ENCODE data around the gene LRIG2.

- TF ChIP-seq EZH2 (IDR thresholded peaks at IDR 0.05; ENCODE audit: borderline replicate concordance, insufficient read depth, low read depth, low read length, poor library complexity, severe bottlenecking) (no peak), CTCF (IDR thresholded peaks at IDR 0.05) (no peak)
Observed at GRCh38 chr1:113106910-113107309, 33.9 kb downstream of the LRIG2 start.

Data from B cell (primary cell).